Thyroid gland (tissue), 4 donors: ENCODE results near the gene FAM124B. TPM values are rescaled to one million over a fixed set of nuclear protein-coding genes. Genes with fewer than 3 reads are reported as not detected.

Experiments used
- DNase-seq, 2 donors: peaks; one replicate each; pipeline ENCODE4 v3.0.0-alpha.2; 2019
- H3K27ac ChIP-seq, 3 donors: fragments of 200-600 bp; sonication (generic); 1 replicate in 2 of 3; 2 replicates in 1 of 3; pipeline ENCODE4 v1.5.1; 2016 to 2019; ENCODE audit warnings: mild to moderate bottlenecking in 1 of 3, moderate library complexity in 1 of 3
- H3K27me3 ChIP-seq: fragments of 200-600 bp; sonication (generic); one replicate; pipeline ENCODE4 v1.5.1; 2019
- H3K36me3 ChIP-seq, 2 donors: fragments of 200-600 bp; sonication (generic); one replicate each; pipeline ENCODE4 v1.5.1; 2016 to 2019
- H3K4me1 ChIP-seq, 2 donors: fragments of 200-600 bp; sonication (generic); one replicate each; pipeline ENCODE4 v1.5.1; 2017 to 2019
- H3K4me3 ChIP-seq, 3 donors: fragments of 200-600 bp; sonication (generic); replicated peaks in 1 of 3; 1 replicate in 2 of 3; 2 replicates in 1 of 3; pipeline ENCODE4 v1.5.1; 2016; ENCODE audit warnings: mild to moderate bottlenecking in 1 of 3
- H3K9me3 ChIP-seq: fragments of 200-600 bp; sonication (generic); one replicate; pipeline ENCODE4 v1.5.1; 2017
- CTCF ChIP-seq, 6 experiments: fragments of 200-600 bp in 3 of 6; fragments of 450-650 bp in 3 of 6; sonication (generic) in 3 of 6; IDR thresholded peaks; one replicate each; pipeline ENCODE4 v1.5.1; 2016 to 2019; ENCODE audit warnings: antibody characterized with exemption in 6 of 6, mild to moderate bottlenecking in 2 of 6, inconsistent platforms in 1 of 6, moderate library complexity in 1 of 6
- POLR2A ChIP-seq, 2 donors: fragments of 450-650 bp; IDR thresholded peaks; one replicate each; pipeline ENCODE4 v1.6.1; 2017; ENCODE audit warnings: antibody characterized with exemption in 2 of 2, mild to moderate bottlenecking in 2 of 2, moderate library complexity in 1 of 2
- WGBS, 2 donors: methylation state at CpG; one replicate each; pipeline ENCODE4 v1.1.5; 2017; 5-methylcytosine and 5-hydroxymethylcytosine counted together
- intact Hi-C: fragments of 100-400 bp; cut with DNase I; formaldehyde crosslinking; loops from one replicate; pipeline ENCODE4 v1.15.1; 2023
- total RNA-seq, 4 donors: library from RNA; depleted of rRNA; stranded (reverse); fragments of >200 nt; gene quantifications; one replicate each; pipeline ENCODE4 v1.2.3, GENCODE V29; 2016

FAM124B gene
- total RNA-seq, 4 donors from 2014 or later = 0.88 to 2.7 (median 1.3) TPM

DNA sequence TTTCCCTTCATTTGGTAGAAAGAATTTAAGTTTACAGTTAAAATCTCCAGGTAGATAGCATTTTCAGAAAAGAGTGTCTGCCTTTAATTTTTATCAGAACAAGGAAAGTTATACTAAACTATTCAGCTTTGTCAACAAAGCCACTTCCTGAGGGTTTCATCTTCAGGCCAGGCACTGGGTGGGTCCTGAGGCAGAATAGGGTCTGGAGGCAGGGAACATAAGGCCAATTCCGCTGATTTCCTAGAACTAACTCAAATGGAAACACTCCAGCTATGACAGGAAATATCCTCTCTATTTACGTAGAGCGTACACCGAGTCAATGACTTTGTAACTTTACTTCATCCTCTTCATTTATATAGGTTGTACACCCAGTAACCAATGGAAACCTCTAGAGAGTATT is 32.7 kb upstream of the FAM124B start:
- Histone ChIP-seq H3K27me3 (no peaks in the 10 kb centered on the region), H3K4me1 (no peaks in the 10 kb centered on the region), H3K4me3 (no peak overlapping the region), H3K9me3 (no peaks in the 10 kb centered on the region), H3K27ac (no peak overlapping the region), H3K36me3 (no peaks in the 10 kb centered on the region)
- intact Hi-C loops = no loop called here
- DNase-seq = no peak
- TF ChIP-seq CTCF (IDR thresholded peaks at IDR 0.05) (no peak), POLR2A (IDR thresholded peaks at IDR 0.05) (no peak)
- 80 to 94% methylated on average over 4 of the region's 4 CpGs for WGBS, 2 donors

GRCh38 chr2:224433442-224433841 is 31.5 kb upstream of the FAM124B start:
- no peaks in the 10 kb centered on the region for H3K4me1 ChIP-seq
- no peak overlapping the region for H3K4me3 ChIP-seq
- no peak overlapping the region for H3K27ac ChIP-seq
- no peaks in the 10 kb centered on the region for H3K36me3 ChIP-seq
- intact Hi-C loops = no loop called here
- no peak for DNase-seq
- 66% methylated on average over 10 of the region's 10 CpGs for WGBS, 2 donors
- no peak for TF ChIP-seq POLR2A (IDR thresholded peaks at IDR 0.05)
- no peak for TF ChIP-seq CTCF (IDR thresholded peaks at IDR 0.05)
- no peaks in the 10 kb centered on the region for H3K9me3 ChIP-seq
- H3K27me3 ChIP-seq = no peaks in the 10 kb centered on the region

- intact Hi-C loops = no loop called here
- no peaks in the 10 kb centered on the region for H3K27me3 ChIP-seq
- WGBS, 2 donors = 87 to 89% methylated on average over 6 of the region's 6 CpGs
- H3K4me1 ChIP-seq = no peaks in the 10 kb centered on the region
- H3K36me3 ChIP-seq = no peaks in the 10 kb centered on the region
- H3K4me3 ChIP-seq = no peak overlapping the region
- H3K27ac ChIP-seq = no peak overlapping the region
- H3K9me3 ChIP-seq = no peaks in the 10 kb centered on the region
- DNase-seq = no peak
- TF ChIP-seq CTCF (IDR thresholded peaks at IDR 0.05) = no peak
- TF ChIP-seq POLR2A (IDR thresholded peaks at IDR 0.05) = no peak
Measured at GRCh38 chr2:224432003-224432579, 30.2 kb upstream of the FAM124B start.

DNA sequence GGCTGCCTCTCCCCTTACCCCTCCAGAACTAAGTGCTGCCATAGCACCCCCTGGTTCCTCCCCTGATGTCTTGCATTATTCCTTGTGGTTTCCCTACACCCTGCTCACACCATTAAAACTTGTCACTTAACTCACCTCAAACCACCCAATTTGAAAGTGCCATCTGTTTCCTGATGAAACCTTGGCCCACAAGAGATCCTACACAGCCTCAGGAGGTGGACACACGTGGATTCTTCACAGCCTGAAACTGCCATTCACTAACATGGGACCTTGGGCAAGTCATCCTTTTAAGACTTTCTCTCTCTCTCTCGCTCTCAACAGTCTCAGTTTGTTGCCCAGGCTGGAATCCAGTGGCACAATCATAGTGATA is 27.5 kb upstream of the FAM124B start:
- no peak for DNase-seq
- TF ChIP-seq POLR2A (IDR thresholded peaks at IDR 0.05) (no peak), CTCF (IDR thresholded peaks at IDR 0.05) (no peak)
- 54 to 69% methylated on average over 2 of the region's 2 CpGs for WGBS, 2 donors
- Histone ChIP-seq H3K27me3 (no peaks in the 10 kb centered on the region), H3K27ac (no peak overlapping the region), H3K9me3 (no peaks in the 10 kb centered on the region), H3K4me1 (no peaks in the 10 kb centered on the region), H3K4me3 (no peak overlapping the region), H3K36me3 (no peaks in the 10 kb centered on the region)
- intact Hi-C loops = no loop called here

- intact Hi-C loops = no loop called here
Measured at GRCh38 chr2:224428787-224429440, 27.0 kb upstream of the FAM124B start.

More at GRCh38 chr2:224428787-224429440, 27.0 kb upstream of the FAM124B start:
- no peak for TF ChIP-seq POLR2A (IDR thresholded peaks at IDR 0.05)
- TF ChIP-seq CTCF (IDR thresholded peaks at IDR 0.05) = no peak
- Histone ChIP-seq H3K27ac (no peak overlapping the region), H3K9me3 (no peaks in the 10 kb centered on the region), H3K36me3 (no peaks in the 10 kb centered on the region), H3K4me3 (no peak overlapping the region), H3K27me3 (no peaks in the 10 kb centered on the region), H3K4me1 (no peaks in the 10 kb centered on the region)
- 85 to 93% methylated on average over 2 to 3 of the region's 3 CpGs for WGBS, 2 donors
- no peak for DNase-seq
